NCI-H1417 treated with DMSO at 0.1 percent for 48 hours (cell line): ENCODE measurements around the gene DNAJC5.

ENCODE experiments used
- DNase-seq: peaks from one replicate; lab custom pipeline; 2025; lab: John Stamatoyannopoulos, UW

DNAJC5 gene

GRCh38 chr20:63884506-63885263, 10.2 kb upstream of the DNAJC5 start:
- DNase-seq: no peak

- no peak for DNase-seq
Measured at GRCh38 chr20:63885264-63886053, 9.5 kb upstream of the DNAJC5 start.

- no peak for DNase-seq
Measured at GRCh38 chr20:63886054-63886419, 8.9 kb upstream of the DNAJC5 start.

GRCh38 chr20:63886921-63887320, 8.0 kb upstream of the DNAJC5 start:
- no peak for DNase-seq

- DNase-seq: no peak
Measured at GRCh38 chr20:63889241-63890200, 5.4 kb upstream of the DNAJC5 start.

- no peak for DNase-seq
Measured at GRCh38 chr20:63890201-63890576, 4.7 kb upstream of the DNAJC5 start.

- no peak for DNase-seq
Measured at GRCh38 chr20:63890616-63891015, 4.3 kb upstream of the DNAJC5 start.

- no peak for DNase-seq
Measured at GRCh38 chr20:63891061-63892002, 3.6 kb upstream of the DNAJC5 start.

GRCh38 chr20:63892402-63892801, 2.5 kb upstream of the DNAJC5 start:
- no peak for DNase-seq

- no peak for DNase-seq
Measured at GRCh38 chr20:63893999-63894357, 948 bp upstream of the DNAJC5 start.

- no peak for DNase-seq
Measured at GRCh38 chr20:63895202-63895951, 451 bp downstream of the DNAJC5 start.

GRCh38 chr20:63895952-63896263, 982 bp downstream of the DNAJC5 start:
- no peak for DNase-seq

GRCh38 chr20:63896264-63897105, 1.6 kb downstream of the DNAJC5 start:
- no peak for DNase-seq

- no peak for DNase-seq
Measured at GRCh38 chr20:63897978-63898561, 3.1 kb downstream of the DNAJC5 start.

- DNase-seq: no peak
Measured at GRCh38 chr20:63898882-63899558, 4.1 kb downstream of the DNAJC5 start.

- no peak for DNase-seq
Measured at GRCh38 chr20:63900413-63900812, 5.5 kb downstream of the DNAJC5 start.

- no peak for DNase-seq
Measured at GRCh38 chr20:63903796-63904561, 9.1 kb downstream of the DNAJC5 start.
